ENCODE results near the gene ZBTB26. TPM values are rescaled to one million over a fixed set of nuclear protein-coding genes. Genes with fewer than 3 reads are reported as not detected.

Gene ZBTB26
- total RNA-seq, 1 donor from 2014 or later, result 7.9 TPM

GRCh38 chr9:122939601-122940000 is 8.3 kb upstream of the ZBTB26 start:
- peaks cover 28% of the 10 kb centered on the region for H3K4me1 ChIP-seq
- intact Hi-C loops (cut with DNase I), result no loop called here
- H3K4me3 ChIP-seq, result no peak overlapping the region
- H3K27me3 ChIP-seq, result no peaks in the 10 kb centered on the region
- no peak for TF ChIP-seq CTCF (IDR thresholded peaks at IDR 0.05)
- TF ChIP-seq POLR2A (IDR thresholded peaks at IDR 0.05), result no peak
- no peak for TF ChIP-seq POLR2AphosphoS5 (IDR thresholded peaks at IDR 0.05; ENCODE audit: insufficient read depth in 1 of 2, low read depth in 1 of 2)
- no peak overlapping the region for H3K27ac ChIP-seq
- DNase-seq (ENCODE audit: extremely low spot score in 2 of 2), result no peak
- H3K36me3 ChIP-seq, result peaks cover 0 to 19% of the 10 kb centered on the region in 2 donors
- H3K9me3 ChIP-seq, result no peaks in the 10 kb centered on the region

GRCh38 chr9:122936883-122937282 is 5.6 kb upstream of the ZBTB26 start:
- TF ChIP-seq CTCF (IDR thresholded peaks at IDR 0.05), result no peak
- no peak for TF ChIP-seq POLR2A (IDR thresholded peaks at IDR 0.05)
- TF ChIP-seq POLR2AphosphoS5 (IDR thresholded peaks at IDR 0.05; ENCODE audit: insufficient read depth in 1 of 2, low read depth in 1 of 2), result no peak
- intact Hi-C loops (cut with DNase I), result no loop called here
- H3K27me3 ChIP-seq, result no peaks in the 10 kb centered on the region
- no peak overlapping the region for H3K4me3 ChIP-seq
- peaks cover 36% of the 10 kb centered on the region for H3K4me1 ChIP-seq
- no peak overlapping the region for H3K27ac ChIP-seq
- no peak for DNase-seq (ENCODE audit: extremely low spot score in 2 of 2)
- no peaks in the 10 kb centered on the region for H3K9me3 ChIP-seq
- H3K36me3 ChIP-seq, result peaks cover 0 to 19% of the 10 kb centered on the region in 2 donors

GRCh38 chr9:122936464-122936863 is 5.2 kb upstream of the ZBTB26 start:
- no peak overlapping the region for H3K4me3 ChIP-seq
- TF ChIP-seq CTCF (IDR thresholded peaks at IDR 0.05) (no peak), POLR2A (IDR thresholded peaks at IDR 0.05) (no peak), POLR2AphosphoS5 (IDR thresholded peaks at IDR 0.05; ENCODE audit: insufficient read depth in 1 of 2, low read depth in 1 of 2) (no peak)
- no peak for DNase-seq (ENCODE audit: extremely low spot score in 2 of 2)
- H3K9me3 ChIP-seq, result no peaks in the 10 kb centered on the region
- peaks cover 34% of the 10 kb centered on the region for H3K4me1 ChIP-seq
- H3K27ac ChIP-seq, result no peak overlapping the region
- peaks cover 0 to 19% of the 10 kb centered on the region in 2 donors for H3K36me3 ChIP-seq
- H3K27me3 ChIP-seq, result no peaks in the 10 kb centered on the region
- intact Hi-C loops (cut with DNase I), result no loop called here

GRCh38 chr9:122930541-122931225 is 629 bp downstream of the ZBTB26 start:
- H3K27ac ChIP-seq, result peak overlapping the region; percentile 84
- no peaks in the 10 kb centered on the region for H3K9me3 ChIP-seq
- H3K4me1 ChIP-seq, result peaks cover 43% of the 10 kb centered on the region
- DNase-seq (ENCODE audit: extremely low spot score in 2 of 2), result no peak
- intact Hi-C loops (cut with DNase I), result no loop called here
- no peaks in the 10 kb centered on the region for H3K27me3 ChIP-seq
- H3K36me3 ChIP-seq, result no peaks in the 10 kb centered on the region
- H3K4me3 ChIP-seq, result peak overlapping the region; percentile 84 to 89
- TF ChIP-seq POLR2A (IDR thresholded peaks at IDR 0.05), result no peak
- no peak for TF ChIP-seq POLR2AphosphoS5 (IDR thresholded peaks at IDR 0.05; ENCODE audit: insufficient read depth in 1 of 2, low read depth in 1 of 2)
- TF ChIP-seq CTCF (IDR thresholded peaks at IDR 0.05), result no peak

GRCh38 chr9:122929796-122930354 is 1.4 kb downstream of the ZBTB26 start:
- Histone ChIP-seq H3K27ac (no peak overlapping the region), H3K27me3 (no peaks in the 10 kb centered on the region), H3K36me3 (no peaks in the 10 kb centered on the region), H3K4me3 (peak overlapping the region in 1 of 2 donors; percentile 5), H3K4me1 (peaks cover 43% of the 10 kb centered on the region), H3K9me3 (no peaks in the 10 kb centered on the region)
- intact Hi-C loops (cut with DNase I), result no loop called here
- TF ChIP-seq POLR2A (IDR thresholded peaks at IDR 0.05) (no peak), CTCF (IDR thresholded peaks at IDR 0.05) (no peak), POLR2AphosphoS5 (IDR thresholded peaks at IDR 0.05; ENCODE audit: insufficient read depth in 1 of 2, low read depth in 1 of 2) (no peak)
- no peak for DNase-seq (ENCODE audit: extremely low spot score in 2 of 2)
